Measurements from ENCODE around the gene VIPR2. TPM values are rescaled to one million over a fixed set of nuclear protein-coding genes. Genes with fewer than 3 reads are reported as not detected.
A peak's percentile ranks its signal among the peaks of the same experiment; 100 is the strongest.

VIPR2 gene
- total and polyA plus RNA-seq, 2 experiments from 2014 or later: 1.3 to 2.7 TPM

GRCh38 chr7:159143780-159144757, 598 bp downstream of the VIPR2 start:
- Mint-ChIP-seq H3K9me3 (peaks cover 57% of the 10 kb centered on the region), H3K27me3 (ENCODE audit: insufficient read depth, low read depth, poor library complexity) (peaks cover 32% of the 10 kb centered on the region), H3K27ac (no peak overlapping the region), H3K4me3 (peak overlapping the region; percentile 69), H3K4me1 (peaks cover 26% of the 10 kb centered on the region), H3K36me3 (ENCODE audit: low read depth) (peaks cover 13% of the 10 kb centered on the region; the same call in 2 of the 3 replicates)
- Histone ChIP-seq H3K27ac (ENCODE audit: low read depth) (no peak overlapping the region), H3K36me3 (ENCODE audit: insufficient read depth) (no peaks in the 10 kb centered on the region; the same call in 1 of the 2 replicates), H4K20me1 (replicated peaks; ENCODE audit: insufficient read depth) (peaks cover 3% of the 10 kb centered on the region; the same call in 1 of the 2 replicates), H3K4me1 (ENCODE audit: insufficient read depth) (peaks cover 56% of the 10 kb centered on the region), H3K79me2 (replicated peaks; ENCODE audit: insufficient read depth) (no peaks in the 10 kb centered on the region), H3K27me3 (ENCODE audit: insufficient read depth) (peaks cover 40% of the 10 kb centered on the region), H2AFZ (peak overlapping the region; percentile 81), H3K9me2 (ENCODE audit: insufficient read depth) (no peaks in the 10 kb centered on the region), H3K4me3 (peak overlapping the region; percentile 76), H3F3A (replicated peaks; ENCODE audit: low read depth) (0 out of 2 replicates have a peak, but pooled peaks cover 9% of the 10 kb centered on the region), H3K4me2 (peak overlapping the region; percentile 89)
- peak; percentile 31 for ATAC-seq
- TF ChIP-seq NANOG (IDR thresholded peaks at IDR 0.05; ENCODE audit: borderline replicate concordance) (no peak), ZNF462 (CRISPR knock-in tag; IDR thresholded peaks at IDR 0.05) (no peak), EZH2 (IDR thresholded peaks at IDR 0.05; ENCODE audit: low read depth, unreplicated experiment) (peak; percentile 69), POLR2AphosphoS5 (IDR thresholded peaks at IDR 0.05; ENCODE audit: low read depth) (no peak), REST (IDR thresholded peaks at IDR 0.05; ENCODE audit: unreplicated experiment) (no peak), CREB1 (CRISPR knock-in tag; IDR thresholded peaks at IDR 0.05; ENCODE audit: low read depth) (no peak)
- DNase-seq (ENCODE audit: low spot score): peak; percentile 57

Measured in GM23338 (cell line).